ENCODE data around the gene NNAT. TPM values are rescaled to one million over a fixed set of nuclear protein-coding genes. Genes with fewer than 3 reads are reported as not detected.

NNAT gene
- total and polyA plus RNA-seq, 4 donors, result 0.38 to 2.6 TPM; not detected in 2

DNA sequence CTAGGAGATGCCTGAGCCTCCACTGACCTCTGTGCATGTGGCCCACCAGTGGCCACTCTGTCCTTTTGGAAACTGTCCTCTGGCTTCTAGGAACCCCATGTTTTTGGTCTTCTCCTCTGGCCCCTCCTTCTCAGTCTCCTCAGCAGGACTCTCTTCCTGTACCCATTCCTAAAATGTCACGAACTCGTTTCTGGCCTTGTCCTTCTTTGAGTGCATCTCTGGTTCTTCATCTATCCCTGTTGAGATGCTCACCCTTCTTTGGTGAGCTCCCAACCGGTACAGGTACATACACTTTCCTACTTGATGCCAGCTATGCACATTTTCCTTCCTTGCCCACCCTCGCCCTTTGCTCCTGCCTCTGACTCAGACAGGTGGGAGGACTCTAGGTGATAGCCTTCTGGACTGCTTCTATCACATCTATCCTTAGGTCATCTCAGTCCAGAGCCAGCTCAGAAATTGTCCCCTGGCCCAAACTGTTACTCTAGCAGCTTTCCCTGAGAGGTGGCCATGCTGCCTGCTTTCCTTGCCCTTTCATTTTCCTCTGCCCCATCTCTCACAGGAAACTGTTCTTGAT lies 14.8 kb upstream of the NNAT start:
- intact Hi-C loops (cut with DNase I), result no loop called here
- 66 to 76% methylated on average over 4 of the region's 4 CpGs for WGBS, 2 donors

DNA sequence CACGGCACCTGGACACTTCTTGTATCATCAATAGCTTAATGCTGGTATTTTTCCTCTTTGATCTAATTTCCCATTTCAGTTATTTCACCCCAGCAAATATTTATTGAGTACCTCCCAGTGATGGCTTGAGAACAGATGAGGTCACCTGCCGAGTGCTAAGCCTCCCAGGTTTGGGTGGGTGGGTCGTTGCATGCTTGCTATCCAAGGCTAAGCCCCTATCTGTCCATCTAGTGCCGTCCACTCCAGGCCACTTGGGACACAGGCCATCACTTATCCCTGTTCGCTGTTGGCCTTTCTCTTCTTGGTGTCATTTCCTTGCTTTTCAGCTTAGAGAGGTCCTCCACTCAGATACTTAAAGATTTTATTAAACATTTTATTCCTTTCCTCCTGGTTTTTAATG lies 10.8 kb upstream of the NNAT start:
- H3K36me3 ChIP-seq (ENCODE audit: control insufficient read depth in 1 of 2, insufficient read depth in 2 of 2, low read length in 1 of 2), result peaks cover 0 to 6% of the 10 kb centered on the region in 2 donors
- intact Hi-C loops (cut with DNase I), result no loop called here
- 90 to 91% methylated on average over 5 of the region's 5 CpGs for WGBS, 2 donors
- H3K4me3 ChIP-seq (ENCODE audit: low read length in 2 of 2), result no peak overlapping the region
- H3K9me3 ChIP-seq (ENCODE audit: control insufficient read depth, low read length), result no peaks in the 10 kb centered on the region
- no peak for DNase-seq
- H3K27me3 ChIP-seq (ENCODE audit: control insufficient read depth in 1 of 2, insufficient read depth in 2 of 2, low read length in 1 of 2), result no peaks in the 10 kb centered on the region
- no peak overlapping the region for H3K27ac ChIP-seq (ENCODE audit: low read depth in 1 of 2, low read length in 2 of 2)
- ATAC-seq (ENCODE audit: low FRiP score), result no peak
- no peaks in the 10 kb centered on the region for H3K4me1 ChIP-seq (ENCODE audit: control insufficient read depth in 1 of 2, insufficient read depth in 2 of 2, low read length in 2 of 2)

More for the DNA sequence above, 14.8 kb upstream of the NNAT start:
- Histone ChIP-seq H3K4me1 (ENCODE audit: control insufficient read depth in 1 of 2, insufficient read depth in 2 of 2, low read length in 2 of 2) (no peaks in the 10 kb centered on the region), H3K4me3 (ENCODE audit: low read length in 2 of 2) (no peak overlapping the region), H3K9me3 (ENCODE audit: control insufficient read depth, low read length) (no peaks in the 10 kb centered on the region), H3K27me3 (ENCODE audit: control insufficient read depth in 1 of 2, insufficient read depth in 2 of 2, low read length in 1 of 2) (no peaks in the 10 kb centered on the region), H3K36me3 (ENCODE audit: control insufficient read depth in 1 of 2, insufficient read depth in 2 of 2, low read length in 1 of 2) (peaks cover 0 to 3% of the 10 kb centered on the region in 2 donors), H3K27ac (ENCODE audit: low read depth in 1 of 2, low read length in 2 of 2) (no peak overlapping the region)
- DNase-seq (no peak), ATAC-seq (ENCODE audit: low FRiP score) (no peak)

DNA sequence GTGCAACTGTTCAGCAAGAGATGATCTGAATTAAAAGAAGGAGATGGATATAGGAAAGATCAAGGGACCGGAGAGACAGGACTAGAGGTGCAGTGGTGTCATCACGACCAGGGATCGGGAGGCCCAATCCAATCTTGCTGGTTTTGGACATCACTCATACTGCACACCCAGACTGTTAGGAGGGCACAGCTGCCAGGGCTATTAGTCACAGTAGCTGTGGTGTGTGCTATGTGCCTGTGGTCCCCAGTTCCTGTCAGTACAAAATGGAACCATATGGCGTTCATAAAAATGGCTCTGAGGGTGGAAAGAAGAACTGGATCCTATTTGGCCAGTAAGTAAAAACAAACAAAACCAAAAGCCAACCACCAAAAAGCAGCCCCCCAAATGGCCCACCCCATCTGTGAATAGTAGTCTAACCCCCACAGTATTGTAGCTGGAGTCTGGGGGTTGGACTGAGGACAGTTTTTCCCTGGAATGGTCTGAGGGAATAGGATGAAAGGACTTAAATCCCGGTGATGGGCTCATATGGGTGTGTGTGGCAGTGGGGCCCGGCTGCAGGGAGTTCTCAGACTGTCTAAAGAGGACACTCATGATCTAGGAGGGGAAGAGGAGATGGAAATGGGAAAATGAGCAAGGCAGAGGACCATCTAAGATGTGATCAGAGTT lies 9.3 kb upstream of the NNAT start:
- DNase-seq (no peak), ATAC-seq (ENCODE audit: low FRiP score) (no peak)
- H3K36me3 ChIP-seq (ENCODE audit: control insufficient read depth in 1 of 2, insufficient read depth in 2 of 2, low read length in 1 of 2), result peaks cover 0 to 6% of the 10 kb centered on the region in 2 donors
- H3K27me3 ChIP-seq (ENCODE audit: control insufficient read depth in 1 of 2, insufficient read depth in 2 of 2, low read length in 1 of 2), result no peaks in the 10 kb centered on the region
- no peak overlapping the region for H3K27ac ChIP-seq (ENCODE audit: low read depth in 1 of 2, low read length in 2 of 2)
- H3K4me3 ChIP-seq (ENCODE audit: low read length in 2 of 2), result no peak overlapping the region
- no peaks in the 10 kb centered on the region for H3K9me3 ChIP-seq (ENCODE audit: control insufficient read depth, low read length)
- WGBS, 2 donors, result 89 to 92% methylated on average over 6 of the region's 6 CpGs
- H3K4me1 ChIP-seq (ENCODE audit: control insufficient read depth in 1 of 2, insufficient read depth in 2 of 2, low read length in 2 of 2), result no peaks in the 10 kb centered on the region
- intact Hi-C loops (cut with DNase I), result no loop called here

DNA sequence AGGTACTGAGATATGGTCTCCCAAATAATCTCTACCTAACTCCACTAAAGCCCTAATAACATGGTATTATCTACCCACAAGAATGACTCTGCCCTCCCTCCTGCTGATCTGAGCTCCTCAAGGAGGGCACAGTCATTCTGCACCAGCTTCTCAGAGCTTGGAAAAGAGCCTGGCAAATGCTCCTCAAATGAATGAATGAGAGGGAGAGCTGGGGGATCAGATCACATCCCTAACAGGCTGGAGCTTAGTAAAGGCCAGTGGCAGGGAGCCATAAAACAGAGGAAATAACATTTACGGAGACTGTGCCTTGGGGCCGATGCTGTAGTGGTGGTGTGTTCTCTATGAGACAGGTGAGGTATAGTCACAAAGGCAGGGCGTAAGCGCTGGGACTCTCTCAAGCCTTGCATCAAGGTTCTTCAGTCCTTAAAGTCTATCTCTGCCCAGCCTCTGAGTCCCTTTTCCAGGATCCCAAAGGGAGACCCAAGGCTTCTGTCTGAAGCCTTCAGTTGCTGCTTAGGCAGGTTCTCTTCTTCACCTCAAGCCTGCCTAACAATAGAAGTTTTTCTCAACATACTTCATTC lies 7.2 kb upstream of the NNAT start:
- H3K36me3 ChIP-seq (ENCODE audit: control insufficient read depth in 1 of 2, insufficient read depth in 2 of 2, low read length in 1 of 2), result peaks cover 0 to 6% of the 10 kb centered on the region in 2 donors
- no peaks in the 10 kb centered on the region for H3K27me3 ChIP-seq (ENCODE audit: control insufficient read depth in 1 of 2, insufficient read depth in 2 of 2, low read length in 1 of 2)
- WGBS, 2 donors, result 73 to 76% methylated on average over 4 of the region's 4 CpGs
- H3K4me1 ChIP-seq (ENCODE audit: control insufficient read depth in 1 of 2, insufficient read depth in 2 of 2, low read length in 2 of 2), result no peaks in the 10 kb centered on the region
- intact Hi-C loops (cut with DNase I), result no loop called here
- no peaks in the 10 kb centered on the region for H3K9me3 ChIP-seq (ENCODE audit: control insufficient read depth, low read length)
- DNase-seq, result no peak
- H3K4me3 ChIP-seq (ENCODE audit: low read length in 2 of 2), result no peak overlapping the region
- no peak overlapping the region for H3K27ac ChIP-seq (ENCODE audit: low read depth in 1 of 2, low read length in 2 of 2)
- ATAC-seq (ENCODE audit: low FRiP score), result no peak

DNA sequence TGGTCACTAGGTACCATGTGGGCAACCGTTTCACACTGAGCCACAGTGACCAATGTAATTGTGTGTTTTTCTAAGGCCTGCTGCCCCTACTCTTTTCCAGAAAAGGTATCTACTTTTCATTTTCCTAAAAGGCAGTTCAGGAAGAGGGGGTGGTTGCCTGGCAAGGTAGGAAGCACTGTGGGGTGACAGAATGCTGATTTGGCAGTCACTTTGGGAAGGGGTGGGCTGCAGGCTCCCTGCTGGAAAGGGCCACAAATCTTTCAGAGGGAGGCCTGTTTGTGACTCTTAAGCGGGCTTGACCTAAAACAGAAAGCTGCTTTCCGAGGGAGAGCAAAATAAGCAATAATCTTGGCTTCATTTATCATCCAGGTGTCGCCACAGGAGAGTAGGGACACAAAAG lies 5.2 kb upstream of the NNAT start:
- Histone ChIP-seq H3K4me1 (ENCODE audit: control insufficient read depth in 1 of 2, insufficient read depth in 2 of 2, low read length in 2 of 2) (no peaks in the 10 kb centered on the region), H3K4me3 (ENCODE audit: low read length in 2 of 2) (no peak overlapping the region), H3K27me3 (ENCODE audit: control insufficient read depth in 1 of 2, insufficient read depth in 2 of 2, low read length in 1 of 2) (no peaks in the 10 kb centered on the region), H3K27ac (ENCODE audit: low read depth in 1 of 2, low read length in 2 of 2) (no peak overlapping the region), H3K9me3 (ENCODE audit: control insufficient read depth, low read length) (no peaks in the 10 kb centered on the region), H3K36me3 (ENCODE audit: control insufficient read depth in 1 of 2, insufficient read depth in 2 of 2, low read length in 1 of 2) (peaks cover 0 to 6% of the 10 kb centered on the region in 2 donors)
- intact Hi-C loops (cut with DNase I), result no loop called here
- DNase-seq (no peak), ATAC-seq (ENCODE audit: low FRiP score) (no peak)
- WGBS, 2 donors, result 78% methylated on average over 4 of the region's 4 CpGs

DNA sequence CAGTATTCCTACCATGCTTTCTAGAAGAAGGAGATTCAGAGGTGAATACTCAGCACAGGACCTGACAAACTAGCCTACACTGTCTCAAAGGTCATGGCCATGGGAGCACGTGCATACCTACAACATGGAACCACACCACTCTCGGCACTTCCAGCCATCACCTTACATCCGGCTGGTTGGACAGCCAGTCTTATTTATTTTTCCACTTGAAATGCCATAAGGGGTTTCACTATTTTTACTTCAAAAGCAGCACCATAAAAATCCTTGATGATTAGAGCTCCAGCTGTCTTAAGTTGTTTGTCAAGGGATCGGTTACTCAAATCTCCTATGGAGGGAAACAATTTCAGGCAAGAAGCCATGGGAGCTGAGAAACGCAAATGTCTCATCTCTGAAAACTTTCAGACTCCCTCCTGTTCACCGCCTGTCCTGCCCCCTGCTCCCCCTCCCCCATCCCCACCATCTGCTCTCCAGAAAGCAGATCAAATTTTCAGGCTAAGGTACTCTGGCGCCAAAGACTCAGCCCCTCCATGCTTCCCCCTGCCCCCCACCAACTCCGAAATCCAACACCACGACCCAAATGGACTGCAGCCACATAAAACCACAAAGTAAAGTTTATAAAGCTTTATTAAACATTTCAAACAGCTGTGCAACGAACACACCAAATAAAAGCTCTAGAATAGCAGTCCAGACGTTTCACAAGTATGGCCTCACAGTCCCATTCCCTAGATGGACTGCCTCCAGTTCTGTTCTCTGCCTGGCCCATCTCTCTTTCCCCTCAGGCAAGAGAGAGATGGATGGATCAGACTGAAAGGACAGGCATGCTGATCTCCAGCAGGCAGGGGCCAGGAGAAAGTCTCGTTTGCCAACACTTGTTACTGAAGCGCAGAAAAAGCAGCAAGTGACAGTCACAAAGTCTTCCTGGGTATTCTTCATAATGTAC lies 4.0 kb upstream of the NNAT start:
- WGBS, 2 donors, result 56 to 64% methylated on average over 13 of the region's 13 CpGs
- Histone ChIP-seq H3K9me3 (ENCODE audit: control insufficient read depth, low read length) (no peaks in the 10 kb centered on the region), H3K4me3 (ENCODE audit: low read length in 2 of 2) (no peak overlapping the region), H3K36me3 (ENCODE audit: control insufficient read depth in 1 of 2, insufficient read depth in 2 of 2, low read length in 1 of 2) (peaks cover 0 to 2% of the 10 kb centered on the region in 2 donors), H3K27me3 (ENCODE audit: control insufficient read depth in 1 of 2, insufficient read depth in 2 of 2, low read length in 1 of 2) (no peaks in the 10 kb centered on the region), H3K27ac (ENCODE audit: low read depth in 1 of 2, low read length in 2 of 2) (no peak overlapping the region), H3K4me1 (ENCODE audit: control insufficient read depth in 1 of 2, insufficient read depth in 2 of 2, low read length in 2 of 2) (no peaks in the 10 kb centered on the region)
- ATAC-seq (ENCODE audit: low FRiP score) (no peak), DNase-seq (no peak)
- intact Hi-C loops (cut with DNase I), result no loop called here

DNA sequence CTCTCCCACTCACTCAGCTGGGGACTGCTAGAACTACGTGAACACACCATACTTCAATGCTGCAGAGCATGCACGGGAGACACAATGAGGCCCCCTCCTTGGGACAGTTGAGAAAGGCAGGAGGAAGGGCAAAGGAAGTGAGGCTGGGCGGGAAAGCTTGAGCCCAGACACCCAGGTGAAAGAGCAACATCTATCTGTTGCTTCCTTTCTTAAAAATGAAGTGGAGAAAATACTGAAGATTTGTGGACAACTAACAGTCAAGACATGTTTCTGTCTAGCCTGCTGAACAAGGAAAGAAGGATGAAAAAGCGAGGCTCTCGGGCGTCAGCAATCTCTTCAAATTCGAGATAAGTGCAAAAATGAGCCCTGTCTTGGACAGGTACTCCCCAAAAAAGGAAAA lies 3.0 kb upstream of the NNAT start:
- ATAC-seq (ENCODE audit: low FRiP score) (no peak), DNase-seq (no peak)
- Histone ChIP-seq H3K36me3 (ENCODE audit: control insufficient read depth in 1 of 2, insufficient read depth in 2 of 2, low read length in 1 of 2) (peaks cover 0 to 2% of the 10 kb centered on the region in 2 donors), H3K4me1 (ENCODE audit: control insufficient read depth in 1 of 2, insufficient read depth in 2 of 2, low read length in 2 of 2) (no peaks in the 10 kb centered on the region), H3K27me3 (ENCODE audit: control insufficient read depth in 1 of 2, insufficient read depth in 2 of 2, low read length in 1 of 2) (no peaks in the 10 kb centered on the region), H3K9me3 (ENCODE audit: control insufficient read depth, low read length) (no peaks in the 10 kb centered on the region), H3K4me3 (ENCODE audit: low read length in 2 of 2) (no peak overlapping the region), H3K27ac (ENCODE audit: low read depth in 1 of 2, low read length in 2 of 2) (no peak overlapping the region)
- intact Hi-C loops (cut with DNase I), result no loop called here
- WGBS, 2 donors, result 88 to 89% methylated on average over 7 of the region's 7 CpGs

DNA sequence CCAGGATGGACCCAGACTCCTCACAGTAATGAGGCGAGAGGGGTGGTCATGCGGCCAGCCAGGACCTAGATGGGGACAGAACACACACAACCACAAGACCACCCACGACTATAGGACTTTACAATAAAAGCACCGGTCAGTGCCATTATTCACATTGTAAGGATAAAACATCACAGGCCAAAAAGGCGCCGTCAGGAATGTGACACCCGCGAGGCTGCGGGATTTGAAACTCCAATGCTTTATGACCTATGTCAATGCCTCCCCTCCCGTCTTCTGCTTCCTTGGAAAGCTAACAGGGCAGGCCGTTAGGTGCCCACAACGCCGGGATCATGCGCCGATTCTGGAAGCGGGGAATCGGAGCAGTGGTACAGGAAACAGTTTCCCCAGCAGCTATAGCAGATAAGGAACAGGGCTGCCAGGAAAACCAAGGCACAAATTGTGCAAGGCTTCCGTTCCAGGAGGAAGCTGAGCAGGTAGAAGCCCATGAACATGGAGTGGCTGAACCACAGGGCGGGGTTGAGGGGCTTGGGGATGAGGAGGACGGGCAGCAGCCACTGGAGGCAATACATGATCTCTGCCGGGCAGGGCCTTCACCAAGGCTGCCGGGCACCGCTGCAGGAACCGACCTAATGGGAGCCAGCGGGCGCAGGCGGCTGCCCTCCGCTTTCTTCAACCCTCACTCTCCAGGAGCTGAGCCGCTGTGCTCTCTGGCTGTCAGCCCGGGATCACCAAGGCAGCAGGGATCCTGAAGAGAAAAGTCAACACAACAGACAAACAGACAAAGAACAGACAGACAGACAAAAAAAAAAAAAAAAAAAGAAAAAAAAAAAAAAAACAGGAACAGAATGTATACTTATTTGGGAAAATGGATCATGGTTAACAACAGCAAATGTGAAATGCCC lies 2.2 kb upstream of the NNAT start:
- H3K4me1 ChIP-seq (ENCODE audit: control insufficient read depth in 1 of 2, insufficient read depth in 2 of 2, low read length in 2 of 2), result no peaks in the 10 kb centered on the region

More for the DNA sequence above, 2.2 kb upstream of the NNAT start:
- 77 to 78% methylated on average over 30 of the region's 30 CpGs for WGBS, 2 donors
- H3K9me3 ChIP-seq (ENCODE audit: control insufficient read depth, low read length), result no peaks in the 10 kb centered on the region
- H3K4me3 ChIP-seq (ENCODE audit: low read length in 2 of 2), result no peak overlapping the region
- intact Hi-C loops (cut with DNase I), result no loop called here
- DNase-seq (no peak), ATAC-seq (ENCODE audit: low FRiP score) (no peak)
- peaks cover 0 to 2% of the 10 kb centered on the region in 2 donors for H3K36me3 ChIP-seq (ENCODE audit: control insufficient read depth in 1 of 2, insufficient read depth in 2 of 2, low read length in 1 of 2)
- H3K27ac ChIP-seq (ENCODE audit: low read depth in 1 of 2, low read length in 2 of 2), result no peak overlapping the region
- no peaks in the 10 kb centered on the region for H3K27me3 ChIP-seq (ENCODE audit: control insufficient read depth in 1 of 2, insufficient read depth in 2 of 2, low read length in 1 of 2)

Measured in aorta (tissue), 5 donors.